ENCODE measurements around the gene EXOSC1.
A peak's percentile ranks its signal among the peaks of the same experiment; 100 is the strongest.
"Not testable (repeated sequence)": the region's sequence is repeated elsewhere in the genome, so short reads cannot be mapped to it uniquely, and the experiment has no call there.

The EXOSC1 gene

DNA sequence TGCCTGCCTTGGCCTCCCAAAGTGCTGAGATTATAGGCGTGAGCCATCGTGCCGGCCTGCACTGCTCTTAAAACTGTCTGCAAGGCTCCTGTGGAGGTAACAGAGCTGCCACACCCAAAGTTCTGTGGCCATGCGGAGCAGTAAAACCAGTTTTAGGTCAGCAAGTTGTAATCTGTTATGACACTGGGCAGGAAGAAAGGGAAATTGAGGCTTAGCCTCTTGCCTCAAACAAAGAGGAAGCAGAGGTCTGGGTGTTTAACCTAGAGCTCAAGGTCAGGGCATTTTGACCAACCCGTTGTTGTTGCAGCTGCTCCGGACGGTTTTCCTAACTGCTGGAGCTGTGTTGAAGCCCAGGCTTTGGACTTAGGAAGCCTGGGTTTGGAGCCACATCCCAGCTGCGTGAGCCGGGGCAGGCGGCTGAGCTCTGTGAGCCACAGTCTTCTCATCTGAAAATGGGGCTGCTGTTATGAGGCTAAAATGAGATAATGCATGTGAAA, 37.3 kb downstream of the EXOSC1 start:
- DNase-seq (ENCODE audit: low read depth), result no peak

DNA sequence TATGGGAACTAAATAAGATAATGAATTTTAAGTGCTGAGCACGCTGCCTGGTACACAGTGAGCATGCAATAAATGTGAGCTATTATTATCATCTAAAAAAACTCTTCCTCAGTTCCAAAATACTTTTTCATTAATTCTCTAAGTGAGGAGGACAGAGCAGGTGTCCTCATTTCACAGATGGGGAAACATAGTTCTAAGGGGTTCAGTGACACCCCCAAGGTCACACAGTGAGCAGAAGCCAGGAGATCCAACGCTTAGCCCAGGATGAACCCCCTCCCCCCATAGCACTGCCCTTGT, 37.9 kb downstream of the EXOSC1 start:
- DNase-seq (ENCODE audit: low read depth), result no peak

GRCh38 chr10:97407211-97407951, 38.4 kb downstream of the EXOSC1 start:
- DNase-seq (ENCODE audit: low read depth), result peak; percentile 82

- not testable (repeated sequence) for DNase-seq (ENCODE audit: low read depth)
These were observed 39.3 kb downstream of the EXOSC1 start for GRCh38 chr10:97406483-97406882.

GRCh38 chr10:97406064-97406463, 39.7 kb downstream of the EXOSC1 start:
- no peak for DNase-seq (ENCODE audit: low read depth)

GRCh38 chr10:97404044-97404443, 41.8 kb downstream of the EXOSC1 start:
- DNase-seq (ENCODE audit: low read depth), result no peak

- no peak for DNase-seq (ENCODE audit: low read depth)
These were observed 44.3 kb downstream of the EXOSC1 start for GRCh38 chr10:97401455-97401919.

GRCh38 chr10:97400665-97401454, 44.9 kb downstream of the EXOSC1 start, which contains the start of gene RRP12:
RRP12 (minus strand) TSS chr10:97401340; CDS start chr10:97401231, 109 bp downstream.
- DNase-seq (ENCODE audit: low read depth), result peak; percentile 98

DNA sequence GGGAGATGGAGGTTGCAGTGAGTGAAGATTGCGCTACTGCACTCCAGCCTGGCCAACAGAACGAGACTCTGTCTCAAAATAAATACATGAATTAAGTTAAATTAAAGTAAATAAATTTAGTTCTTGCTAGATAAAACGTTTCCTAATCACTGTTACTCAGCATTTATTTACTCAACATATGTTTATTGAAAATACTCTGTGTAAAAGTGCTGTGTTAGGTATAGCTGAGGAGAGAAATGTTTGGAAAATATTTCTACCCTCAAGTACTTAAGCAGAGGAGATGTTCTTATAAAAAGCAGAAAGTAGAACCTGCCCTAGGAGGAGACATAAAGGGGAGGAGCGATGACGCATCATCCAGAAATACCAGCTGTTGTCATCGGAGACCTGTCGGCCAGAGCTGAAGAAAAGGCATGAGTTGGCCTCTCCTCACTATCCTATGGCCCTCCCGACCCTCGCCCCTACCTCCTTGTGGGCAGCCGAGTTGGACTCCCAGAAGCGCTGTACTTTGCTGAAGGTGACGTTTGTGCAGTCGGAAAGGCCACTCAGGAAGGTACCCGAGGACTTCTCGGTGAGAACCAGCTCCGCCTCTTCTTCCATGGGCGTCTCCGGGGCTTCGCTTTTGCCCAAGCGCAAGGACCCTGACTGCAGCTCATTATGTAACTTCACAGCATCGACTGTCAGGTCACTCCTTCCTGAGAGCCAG, 45.8 kb downstream of the EXOSC1 start:
- DNase-seq (ENCODE audit: low read depth), result peak; percentile 66

GRCh38 chr10:97396056-97396455, 49.8 kb downstream of the EXOSC1 start:
- DNase-seq (ENCODE audit: low read depth), result no peak

GRCh38 chr10:97393034-97393573, 52.7 kb downstream of the EXOSC1 start:
- DNase-seq (ENCODE audit: low read depth), result no peak

DNA sequence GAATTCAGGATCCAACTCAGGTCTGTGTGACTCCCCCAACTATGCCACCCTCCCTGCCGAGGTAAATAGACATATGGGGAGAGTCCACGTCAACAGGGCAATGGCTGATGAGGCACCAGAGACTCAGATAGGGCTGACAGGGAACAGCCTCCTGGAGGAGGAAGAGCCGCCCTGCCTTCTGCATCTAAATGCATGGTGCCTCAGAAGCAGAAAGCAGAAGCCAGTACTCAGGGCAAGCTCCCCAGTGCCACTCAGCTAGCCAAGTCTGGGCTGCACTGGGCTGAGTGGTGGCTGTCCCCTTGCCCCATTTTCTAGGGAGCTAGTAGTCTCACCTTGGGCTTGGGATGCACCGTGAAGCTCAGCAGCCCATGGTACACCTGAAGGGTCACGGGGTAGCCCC, 55.7 kb downstream of the EXOSC1 start:
- DNase-seq (ENCODE audit: low read depth), result no peak

- no peak for DNase-seq (ENCODE audit: low read depth)
These were observed 57.7 kb downstream of the EXOSC1 start for GRCh38 chr10:97388152-97388551.
